Stimulated activated CD8-positive, alpha-beta memory T cell treated with anti-CD3 and anti-CD28 coated beads, Interleukin-15, amount 100 ng/mL, for 1 hour (primary cell): Measurements from ENCODE around the gene MAGEA11.
"Not testable (repeated sequence)": the region's sequence is repeated elsewhere in the genome, so short reads cannot be mapped to it uniquely, and the experiment has no call there.

Experiments used
- DNase-seq: peaks from one replicate; pipeline ENCODE4 v3.0.0-alpha.2; 2020; ENCODE audit warnings: low read depth

The MAGEA11 gene

GRCh38 chrX:149711545-149712236 lies at the start of gene MAGEA11:
Gene MAGEA11, plus strand, starts transcription at chrX:149712060. Its CDS starts 1,100 bp downstream, at chrX:149713160.
- no peak for DNase-seq

- not testable (repeated sequence) for DNase-seq
Measured at GRCh38 chrX:149675088-149675487, 36.8 kb upstream of the MAGEA11 start.

GRCh38 chrX:149675554-149675953 lies 36.3 kb upstream of the MAGEA11 start:
- not testable (repeated sequence) for DNase-seq

- not testable (repeated sequence) for DNase-seq
Measured at GRCh38 chrX:149679164-149679678, 32.6 kb upstream of the MAGEA11 start.

- no peak for DNase-seq
Measured at GRCh38 chrX:149681182-149681581, 30.7 kb upstream of the MAGEA11 start.

- DNase-seq: no peak
Measured at GRCh38 chrX:149682031-149682430, 29.8 kb upstream of the MAGEA11 start.

- no peak for DNase-seq
Measured at GRCh38 chrX:149682956-149683947, 28.6 kb upstream of the MAGEA11 start.

GRCh38 chrX:149683966-149684730 lies 27.7 kb upstream of the MAGEA11 start:
- DNase-seq: no peak

- no peak for DNase-seq
Measured at GRCh38 chrX:149687991-149688390, 23.9 kb upstream of the MAGEA11 start.

- no peak for DNase-seq
Measured at GRCh38 chrX:149688552-149688951, 23.3 kb upstream of the MAGEA11 start.

- no peak for DNase-seq
Measured at GRCh38 chrX:149691794-149692193, 20.1 kb upstream of the MAGEA11 start.

GRCh38 chrX:149692686-149693272 lies 19.1 kb upstream of the MAGEA11 start:
- DNase-seq: not testable (repeated sequence)

- no peak for DNase-seq
Measured at GRCh38 chrX:149699761-149700160, 12.1 kb upstream of the MAGEA11 start.

GRCh38 chrX:149704664-149705063 lies 7.2 kb upstream of the MAGEA11 start:
- DNase-seq: no peak

- no peak for DNase-seq
Measured at GRCh38 chrX:149707147-149707901, 4.5 kb upstream of the MAGEA11 start.

GRCh38 chrX:149712831-149713230 lies 971 bp downstream of the MAGEA11 start:
- no peak for DNase-seq

- DNase-seq: no peak
Measured at GRCh38 chrX:149713279-149714050, 1.6 kb downstream of the MAGEA11 start.

GRCh38 chrX:149715468-149715867 lies 3.6 kb downstream of the MAGEA11 start:
- DNase-seq: no peak

- no peak for DNase-seq
Measured at GRCh38 chrX:149716632-149717031, 4.8 kb downstream of the MAGEA11 start.

- no peak for DNase-seq
Measured at GRCh38 chrX:149717803-149718202, 5.9 kb downstream of the MAGEA11 start.
